PC-3 (cell line): ENCODE data around the gene TYRP1. TPM values are rescaled to one million over a fixed set of nuclear protein-coding genes. Genes with fewer than 3 reads are reported as not detected.

Experiments used
- ATAC-seq: fragments of 200-7000 bp; cut with Tn5 transposase; 2 replicates; pipeline ENCODE4 v1.9.1; 2020; ENCODE audit warnings: mild to moderate bottlenecking, moderate library complexity
- BruUV-seq: library from RNA; stranded (reverse); fragments of 400-500 nt; replicated peaks from 2 replicates; lab custom pipeline; 2021; lab: Mats Ljungman, UMichigan
- CTCF ChIA-PET: fragments of 300-600 bp; sonication (Branson Sonifier 250); formaldehyde crosslinking; loops from one replicate; lab custom pipeline; 2022; ENCODE audit warnings: antibody characterized with exemption; lab: Charles Lee
- POLR2A ChIA-PET: fragments of 300-600 bp; sonication (Branson Sonifier 250); formaldehyde crosslinking; loops from one replicate; lab custom pipeline; 2022; ENCODE audit warnings: antibody characterized with exemption; ENCODE audit not compliant: unreplicated experiment; lab: Charles Lee
- DNase-seq: peaks from one replicate; pipeline ENCODE4 v3.0.0-alpha.2; 2015
- H2AFZ ChIP-seq: fragments of 300-600 bp; sonication (generic); 2 replicates; pipeline ENCODE4 v1.6.0; 2016; ENCODE audit warnings: antibody characterized with exemption, low read length
- H3F3A ChIP-seq: fragments of 300-600 bp; sonication (generic); one replicate; pipeline ENCODE4 v1.6.0; 2017; ENCODE audit warnings: antibody characterized with exemption, low read length, control low read depth, mild to moderate bottlenecking; ENCODE audit not compliant: unreplicated experiment
- H3K27ac ChIP-seq: fragments of 300-600 bp; sonication (generic); 2 replicates; pipeline ENCODE4 v1.5.1; 2016; ENCODE audit warnings: mild to moderate bottlenecking, low read length
- H3K27me3 ChIP-seq: fragments of 300-600 bp; sonication (generic); 2 replicates; pipeline ENCODE4 v1.6.1; 2016; ENCODE audit warnings: low read length, mixed read lengths
- H3K36me3 ChIP-seq: fragments of 300-600 bp; sonication (generic); 2 replicates; pipeline ENCODE4 v1.6.1; 2016; ENCODE audit warnings: low read depth, mixed run types, low read length, mixed read lengths
- H3K4me1 ChIP-seq: fragments of 300-600 bp; sonication (generic); 2 replicates; pipeline ENCODE4 v1.5.1; 2016; ENCODE audit warnings: low read length; ENCODE audit not compliant: insufficient read depth
- H3K4me2 ChIP-seq: fragments of 300-600 bp; sonication (generic); 2 replicates; pipeline ENCODE4 v1.6.0; 2016; ENCODE audit warnings: low read length
- H3K4me3 ChIP-seq: fragments of 300-600 bp; sonication (generic); 2 replicates; pipeline ENCODE4 v1.5.1; 2016; ENCODE audit warnings: mild to moderate bottlenecking, low read length, mixed read lengths
- H3K79me2 ChIP-seq: fragments of 300-600 bp; sonication (generic); 2 replicates; pipeline ENCODE4 v1.6.1; 2017; ENCODE audit warnings: low read length, mixed read lengths
- H3K9ac ChIP-seq: fragments of 300-600 bp; sonication (generic); 2 replicates; pipeline ENCODE4 v1.6.0; 2016; ENCODE audit warnings: mild to moderate bottlenecking, low read length
- H3K9me2 ChIP-seq: fragments of 300-600 bp; sonication (generic); replicated peaks from 2 replicates; pipeline ENCODE4 v1.6.1; 2016; ENCODE audit warnings: mixed run types, low read length, mixed read lengths
- H3K9me3 ChIP-seq: fragments of 300-600 bp; sonication (generic); 2 replicates; pipeline ENCODE4 v1.6.1; 2016; ENCODE audit warnings: low read length, mixed read lengths
- H4K20me1 ChIP-seq: fragments of 300-600 bp; sonication (generic); 2 replicates; pipeline ENCODE4 v1.6.1; 2016; ENCODE audit warnings: low read length, mixed read lengths
- EZH2 ChIP-seq: fragments of 300-600 bp; sonication (generic); IDR thresholded peaks from one replicate; pipeline ENCODE4 v1.6.1; 2017; ENCODE audit warnings: antibody characterized with exemption, mild to moderate bottlenecking, low read length; ENCODE audit not compliant: unreplicated experiment
- EZH2phosphoT487 ChIP-seq: fragments of 300-600 bp; sonication (generic); IDR thresholded peaks from 2 replicates; pipeline ENCODE4 v1.6.1; 2018; ENCODE audit warnings: mild to moderate bottlenecking, antibody characterized with exemption, low read length, borderline replicate concordance
- intact Hi-C: fragments of 100-400 bp; cut with micrococcal nuclease; formaldehyde crosslinking; loops from 2 replicates; pipeline ENCODE4 v1.9.0; 2023
- total RNA-seq: library from RNA; depleted of rRNA; stranded (reverse); fragments of >200 nt; gene quantifications from 2 replicates; pipeline ENCODE4 v1.2.3, GENCODE V29; 2014
- TF ChIP-seq, protein P1 (sequence below): fragments of 300-600 bp; sonication (generic); conservative IDR thresholded peaks from 2 replicates; pipeline ENCODE4 v1.5.1; 2017; ENCODE audit warnings: antibody characterized with exemption, low read depth, mild to moderate bottlenecking, low read length

Gene TYRP1
- total RNA-seq, 1 experiment from 2014 or later = 0.22 TPM

DNA sequence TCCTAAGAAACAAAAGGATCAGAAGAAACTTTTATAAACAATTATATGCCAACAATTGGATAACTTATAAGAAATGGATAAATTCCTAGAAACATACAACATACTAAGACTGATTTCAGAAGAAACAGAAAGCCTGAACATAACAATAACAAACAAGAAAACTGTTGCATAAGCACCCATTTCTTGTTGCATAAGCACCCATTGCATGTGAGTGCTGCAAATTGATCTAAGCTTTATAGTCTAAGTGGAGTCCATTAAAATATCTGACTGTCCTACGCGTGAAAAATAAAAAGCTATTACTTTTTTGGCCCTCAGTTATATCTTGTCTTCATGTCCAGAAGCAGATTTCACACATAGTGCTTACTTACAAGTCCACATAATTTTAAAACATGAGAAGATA lies 19.3 kb downstream of the TYRP1 start:
- Histone ChIP-seq H3K9me2 (no peaks in the 10 kb centered on the region), H4K20me1 (no peaks in the 10 kb centered on the region), H3F3A (no peaks in the 10 kb centered on the region), H3K27ac (no peak overlapping the region), H3K9ac (no peak overlapping the region), H3K4me1 (peaks cover 15% of the 10 kb centered on the region), H3K4me3 (no peak overlapping the region), H2AFZ (no peak overlapping the region), H3K9me3 (no peaks in the 10 kb centered on the region), H3K36me3 (no peaks in the 10 kb centered on the region), H3K27me3 (no peaks in the 10 kb centered on the region), H3K79me2 (no peaks in the 10 kb centered on the region), H3K4me2 (no peak overlapping the region)
- intact Hi-C loops = no loop called here
- BruUV-seq = no TSS peak
- TF ChIP-seq EZH2 = no peak
- TF ChIP-seq, protein P1, sequence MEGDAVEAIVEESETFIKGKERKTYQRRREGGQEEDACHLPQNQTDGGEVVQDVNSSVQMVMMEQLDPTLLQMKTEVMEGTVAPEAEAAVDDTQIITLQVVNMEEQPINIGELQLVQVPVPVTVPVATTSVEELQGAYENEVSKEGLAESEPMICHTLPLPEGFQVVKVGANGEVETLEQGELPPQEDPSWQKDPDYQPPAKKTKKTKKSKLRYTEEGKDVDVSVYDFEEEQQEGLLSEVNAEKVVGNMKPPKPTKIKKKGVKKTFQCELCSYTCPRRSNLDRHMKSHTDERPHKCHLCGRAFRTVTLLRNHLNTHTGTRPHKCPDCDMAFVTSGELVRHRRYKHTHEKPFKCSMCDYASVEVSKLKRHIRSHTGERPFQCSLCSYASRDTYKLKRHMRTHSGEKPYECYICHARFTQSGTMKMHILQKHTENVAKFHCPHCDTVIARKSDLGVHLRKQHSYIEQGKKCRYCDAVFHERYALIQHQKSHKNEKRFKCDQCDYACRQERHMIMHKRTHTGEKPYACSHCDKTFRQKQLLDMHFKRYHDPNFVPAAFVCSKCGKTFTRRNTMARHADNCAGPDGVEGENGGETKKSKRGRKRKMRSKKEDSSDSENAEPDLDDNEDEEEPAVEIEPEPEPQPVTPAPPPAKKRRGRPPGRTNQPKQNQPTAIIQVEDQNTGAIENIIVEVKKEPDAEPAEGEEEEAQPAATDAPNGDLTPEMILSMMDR = no peak
- TF ChIP-seq EZH2phosphoT487 = no peak
- DNase-seq = no peak
- CTCF ChIA-PET = no interaction called here
- POLR2A ChIA-PET = no interaction called here
- ATAC-seq = no peak

DNA sequence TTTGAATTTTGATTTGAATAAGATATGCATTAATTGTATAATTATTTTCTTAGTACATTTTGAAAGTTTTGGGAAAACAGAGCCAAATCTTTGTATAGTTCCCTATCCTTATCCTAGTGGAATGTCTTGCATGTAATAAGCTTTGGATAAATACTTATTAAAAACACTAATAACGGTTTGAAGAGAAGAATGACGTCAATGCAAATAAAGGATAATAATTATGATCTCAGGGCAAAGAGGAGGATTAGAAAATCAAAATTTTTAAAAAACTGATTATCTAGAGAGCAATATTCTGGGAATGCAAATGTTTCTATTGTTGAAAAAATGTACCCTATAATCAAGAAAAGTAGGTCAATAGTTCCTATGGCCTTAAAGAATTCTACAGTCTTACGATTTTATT lies 22.1 kb downstream of the TYRP1 start:
- Histone ChIP-seq H2AFZ (no peak overlapping the region), H3K36me3 (no peaks in the 10 kb centered on the region), H3K9me2 (no peaks in the 10 kb centered on the region), H3K79me2 (no peaks in the 10 kb centered on the region), H3K4me3 (no peak overlapping the region), H3K4me2 (no peak overlapping the region), H3K27ac (no peak overlapping the region), H3K4me1 (no peaks in the 10 kb centered on the region), H3K9ac (no peak overlapping the region), H4K20me1 (no peaks in the 10 kb centered on the region), H3K27me3 (no peaks in the 10 kb centered on the region), H3F3A (no peaks in the 10 kb centered on the region), H3K9me3 (no peaks in the 10 kb centered on the region)
- CTCF ChIA-PET = no interaction called here
- intact Hi-C loops = no loop called here
- ATAC-seq (no peak), DNase-seq (no peak)
- no TSS peak for BruUV-seq
- TF ChIP-seq EZH2 (no peak), EZH2phosphoT487 (no peak)
- TF ChIP-seq, protein P1 = no peak
- POLR2A ChIA-PET = no interaction called here

DNA sequence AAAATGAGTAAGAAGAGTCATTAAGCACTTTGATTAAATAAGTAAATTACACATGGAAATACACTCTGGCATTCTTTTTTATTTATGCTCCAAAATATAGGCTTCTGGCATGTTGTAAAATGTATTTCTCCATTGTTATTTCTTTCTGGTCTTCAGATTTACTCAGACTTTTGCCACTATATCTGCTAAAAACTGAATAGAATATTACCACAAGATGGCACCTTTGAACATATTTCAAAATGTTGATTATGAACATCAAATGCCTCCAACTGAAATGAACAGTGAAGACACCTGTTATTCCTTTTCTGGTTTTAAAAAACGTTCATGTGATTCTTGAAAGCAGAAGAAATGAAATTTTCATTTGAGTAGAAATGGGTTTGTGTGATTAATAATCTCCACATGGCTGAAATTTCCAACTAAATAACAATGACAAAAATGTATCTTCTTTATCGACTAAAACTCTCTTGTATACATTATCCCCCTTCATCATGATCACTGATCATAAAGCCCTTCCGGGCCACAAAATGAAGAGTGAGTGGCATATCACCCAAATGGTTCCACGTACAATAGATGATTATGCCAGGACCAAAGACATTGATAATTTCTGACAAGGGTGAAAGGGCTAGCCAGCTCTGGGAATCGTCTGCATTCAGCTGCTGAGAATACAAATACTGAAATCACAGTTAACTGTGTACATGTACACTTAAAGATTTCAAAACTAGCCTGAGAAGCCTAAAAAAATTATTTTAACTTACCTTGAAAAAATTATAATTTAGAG lies 23.8 kb downstream of the TYRP1 start:
- Histone ChIP-seq H3K9me2 (no peaks in the 10 kb centered on the region), H3K27ac (no peak overlapping the region), H3K4me2 (no peak overlapping the region), H3F3A (no peaks in the 10 kb centered on the region), H3K4me1 (peaks cover 2% of the 10 kb centered on the region; the same call in 1 of the 2 replicates), H4K20me1 (no peaks in the 10 kb centered on the region), H3K9ac (no peak overlapping the region), H3K4me3 (no peak overlapping the region), H3K36me3 (no peaks in the 10 kb centered on the region), H3K27me3 (no peaks in the 10 kb centered on the region), H2AFZ (no peak overlapping the region), H3K9me3 (no peaks in the 10 kb centered on the region), H3K79me2 (no peaks in the 10 kb centered on the region)
- ChIA-PET POLR2A (no interaction called here), CTCF (no interaction called here)
- peak; percentile 29 for DNase-seq
- ATAC-seq = no peak
- intact Hi-C loops = no loop called here
- no TSS peak for BruUV-seq
- TF ChIP-seq EZH2 = no peak
- TF ChIP-seq, protein P1 = peak; percentile 53
